Muscle of leg (tissue), 11 donors: ENCODE results near the gene PLEKHM1. TPM values are rescaled to one million over a fixed set of nuclear protein-coding genes. Genes with fewer than 3 reads are reported as not detected.
"Not testable (repeated sequence)": the region's sequence is repeated elsewhere in the genome, so short reads cannot be mapped to it uniquely, and the experiment has no call there.

Experiments used
- DNase-seq: peaks from one replicate; pipeline ENCODE4 v3.0.0; 2013
- H3K27ac ChIP-seq: one replicate; pipeline ENCODE4 v1.5.1; 2013; ENCODE audit warnings: mild to moderate bottlenecking, low read length, control low read depth
- H3K27me3 ChIP-seq: one replicate; pipeline ENCODE4 v1.6.1; 2013; ENCODE audit warnings: low read length; ENCODE audit not compliant: control insufficient read depth, insufficient read depth
- H3K36me3 ChIP-seq: one replicate; pipeline ENCODE4 v1.6.1; 2013; ENCODE audit warnings: low read length; ENCODE audit not compliant: control insufficient read depth, insufficient read depth
- H3K4me1 ChIP-seq: one replicate; pipeline ENCODE4 v1.6.1; 2013; ENCODE audit warnings: low read length; ENCODE audit not compliant: control insufficient read depth, insufficient read depth
- H3K4me3 ChIP-seq: one replicate; pipeline ENCODE4 v1.5.1; 2013; ENCODE audit warnings: low read length, control low read depth
- H3K9me3 ChIP-seq: replicated peaks from 2 replicates; pipeline ENCODE4 v1.6.1; 2013; ENCODE audit warnings: low read depth, low read length; ENCODE audit not compliant: control insufficient read depth
- WGBS: methylation state at CpG from one replicate; pipeline ENCODE4 v1.1.5; 2013; ENCODE audit warnings: missing lambda C conversion rate; ENCODE audit not compliant: insufficient coverage; 5-methylcytosine and 5-hydroxymethylcytosine counted together
- polyA plus RNA-seq, 8 donors: library from polyadenylated mRNA; unstranded; fragments of 120-200 nt; gene quantifications; one replicate each; pipeline versions ENCODE4 v1.2.1 to v1.2.3, GENCODE V29; 2013; ENCODE audit warnings: inconsistent platforms in 1 of 8, low replicate concordance in 1 of 8; ENCODE audit not compliant: insufficient read length in 8 of 8, insufficient read depth in 1 of 8
- total RNA-seq: library from RNA; stranded (reverse); fragments of 120-200 nt; gene quantifications from one replicate; pipeline ENCODE4 v1.2.4, GENCODE V29; 2013

Gene PLEKHM1
- total and polyA plus RNA-seq, 9 donors: 7.5 to 11.3 (median 8.9) TPM

GRCh38 chr17:45496507-45496906 is 6.0 kb upstream of the PLEKHM1 start:
- DNase-seq, H3K36me3 ChIP-seq, H3K27me3 ChIP-seq, H3K4me1 ChIP-seq, H3K9me3 ChIP-seq, H3K4me3 ChIP-seq, H3K27ac ChIP-seq: not testable (repeated sequence)
- no CpG with 5 or more reads among the region's 3 CpGs for WGBS

- H3K4me3 ChIP-seq, H3K27ac ChIP-seq, H3K36me3 ChIP-seq, H3K4me1 ChIP-seq, H3K9me3 ChIP-seq, H3K27me3 ChIP-seq: not testable (repeated sequence)
- peak; percentile 32 for DNase-seq
- 71% methylated on average over 1 of the region's 5 CpGs for WGBS
These were observed 4.0 kb upstream of the PLEKHM1 start for GRCh38 chr17:45494556-45494955.

- WGBS: no CpG with 5 or more reads among the region's 4 CpGs
- H3K4me1 ChIP-seq, H3K36me3 ChIP-seq, H3K9me3 ChIP-seq, H3K4me3 ChIP-seq, DNase-seq, H3K27me3 ChIP-seq, H3K27ac ChIP-seq: not testable (repeated sequence)
These were observed 1.6 kb upstream of the PLEKHM1 start for GRCh38 chr17:45492156-45492555.

- WGBS: 5% methylated on average over 15 of the region's 30 CpGs
- H3K4me3 ChIP-seq: peak overlapping the region; percentile 56
- not testable (repeated sequence) for DNase-seq, H3K9me3 ChIP-seq, H3K27me3 ChIP-seq, H3K36me3 ChIP-seq, H3K4me1 ChIP-seq
- peak overlapping the region; percentile 20 for H3K27ac ChIP-seq
These were observed 323 bp downstream of the PLEKHM1 start for GRCh38 chr17:45490198-45490597.

- WGBS: no CpG with 5 or more reads among the region's 2 CpGs
- not testable (repeated sequence) for H3K4me1 ChIP-seq, H3K36me3 ChIP-seq, H3K27me3 ChIP-seq, H3K27ac ChIP-seq, H3K4me3 ChIP-seq, H3K9me3 ChIP-seq
- peak; percentile 55 for DNase-seq
These were observed 2.8 kb downstream of the PLEKHM1 start for GRCh38 chr17:45487704-45488103.

GRCh38 chr17:45483591-45484216 is 6.8 kb downstream of the PLEKHM1 start:
- H3K4me3 ChIP-seq, DNase-seq, H3K36me3 ChIP-seq, H3K27me3 ChIP-seq, H3K27ac ChIP-seq, H3K4me1 ChIP-seq, H3K9me3 ChIP-seq: not testable (repeated sequence)
- WGBS: 71% methylated on average over 2 of the region's 5 CpGs

- H3K27ac ChIP-seq, H3K27me3 ChIP-seq, H3K9me3 ChIP-seq, H3K4me1 ChIP-seq, H3K4me3 ChIP-seq, DNase-seq, H3K36me3 ChIP-seq: not testable (repeated sequence)
- WGBS: 100% methylated on average over 1 of the region's 3 CpGs
These were observed 7.3 kb downstream of the PLEKHM1 start for GRCh38 chr17:45483177-45483576.

- H3K36me3 ChIP-seq, DNase-seq, H3K4me3 ChIP-seq, H3K4me1 ChIP-seq, H3K27me3 ChIP-seq, H3K9me3 ChIP-seq, H3K27ac ChIP-seq: not testable (repeated sequence)
- no CpG with 5 or more reads among the region's 4 CpGs for WGBS
These were observed 8.2 kb downstream of the PLEKHM1 start for GRCh38 chr17:45482317-45482716.

- not testable (repeated sequence) for H3K9me3 ChIP-seq, H3K27ac ChIP-seq, H3K4me3 ChIP-seq, H3K36me3 ChIP-seq, H3K4me1 ChIP-seq, H3K27me3 ChIP-seq, DNase-seq
- 97% methylated on average over 6 of the region's 14 CpGs for WGBS
These were observed 15.1 kb downstream of the PLEKHM1 start for GRCh38 chr17:45475436-45475835.

- DNase-seq, H3K9me3 ChIP-seq, H3K4me1 ChIP-seq, H3K27me3 ChIP-seq, H3K27ac ChIP-seq, H3K36me3 ChIP-seq, H3K4me3 ChIP-seq: not testable (repeated sequence)
- WGBS: no CpG with 5 or more reads among the region's 3 CpGs
These were observed 18.3 kb downstream of the PLEKHM1 start for GRCh38 chr17:45472249-45472648.

- not testable (repeated sequence) for H3K36me3 ChIP-seq, H3K9me3 ChIP-seq, H3K27me3 ChIP-seq, H3K27ac ChIP-seq, H3K4me1 ChIP-seq, DNase-seq, H3K4me3 ChIP-seq
- WGBS: no CpG with 5 or more reads among the region's 4 CpGs
These were observed 21.3 kb downstream of the PLEKHM1 start for GRCh38 chr17:45469204-45469563.
